ENCODE results near the gene SVEP1. TPM values are rescaled to one million over a fixed set of nuclear protein-coding genes. Genes with fewer than 3 reads are reported as not detected.

SVEP1 gene
- total and polyA plus RNA-seq, 2 experiments from 2014 or later: 5.3 to 14.6 TPM

DNA sequence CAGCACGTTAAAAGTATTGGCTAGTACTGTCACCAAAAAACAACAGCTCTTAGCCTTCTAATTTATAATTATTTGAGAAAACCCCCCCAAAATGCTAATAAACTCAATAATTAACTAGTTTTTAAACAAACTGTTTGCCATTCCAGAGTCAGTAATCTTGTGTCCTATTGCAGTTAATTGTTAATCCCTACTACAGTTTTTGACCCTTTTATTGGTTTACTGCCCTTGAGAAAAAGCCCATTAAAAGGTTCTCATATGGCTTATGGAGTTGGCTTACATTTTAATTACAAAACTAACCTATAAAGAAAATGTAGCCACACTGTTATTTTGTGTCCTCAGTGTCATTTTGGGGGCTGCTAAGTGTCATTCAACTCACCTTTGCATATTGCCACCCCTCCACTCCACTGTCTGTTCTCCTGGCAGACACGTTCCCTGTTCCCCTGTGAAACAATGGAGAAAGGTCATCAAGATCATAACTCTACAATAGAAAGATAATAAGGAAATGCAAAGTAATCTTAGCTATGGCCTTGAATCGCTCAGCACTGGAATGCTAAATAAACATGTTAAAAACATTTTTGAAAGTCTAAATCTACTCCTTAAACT, 190.3 kb downstream of the SVEP1 start:
- Histone ChIP-seq H3K27ac (no peak overlapping the region), H3K4me3 (no peak overlapping the region), H3K79me2 (no peaks in the 10 kb centered on the region), H4K20me1 (ENCODE audit: insufficient read depth, poor library complexity, severe bottlenecking) (no peaks in the 10 kb centered on the region), H3K4me1 (ENCODE audit: insufficient read depth) (peaks cover 3% of the 10 kb centered on the region), H3K9me2 (replicated peaks; ENCODE audit: insufficient read depth) (no peaks in the 10 kb centered on the region), H3K9me3 (ENCODE audit: low read depth) (no peaks in the 10 kb centered on the region), H3K36me3 (replicated peaks; ENCODE audit: insufficient read depth, low read depth) (no peaks in the 10 kb centered on the region), H3K27me3 (no peaks in the 10 kb centered on the region), H3K4me2 (peak overlapping the region; percentile 24), H2AFZ (no peak overlapping the region)
- no peak for DNase-seq (ENCODE audit: low spot score)
- WGBS (ENCODE audit: low lambda C conversion rate, missing lambda C conversion rate): 64% methylated on average over 3 of the region's 3 CpGs
- TF ChIP-seq EZH2 (IDR thresholded peaks at IDR 0.05; ENCODE audit: borderline replicate concordance) (no peak), EZH2phosphoT487 (IDR thresholded peaks at IDR 0.05; ENCODE audit: low read depth, severe bottlenecking, unreplicated experiment) (no peak)
- TF ChIP-seq, protein P1, sequence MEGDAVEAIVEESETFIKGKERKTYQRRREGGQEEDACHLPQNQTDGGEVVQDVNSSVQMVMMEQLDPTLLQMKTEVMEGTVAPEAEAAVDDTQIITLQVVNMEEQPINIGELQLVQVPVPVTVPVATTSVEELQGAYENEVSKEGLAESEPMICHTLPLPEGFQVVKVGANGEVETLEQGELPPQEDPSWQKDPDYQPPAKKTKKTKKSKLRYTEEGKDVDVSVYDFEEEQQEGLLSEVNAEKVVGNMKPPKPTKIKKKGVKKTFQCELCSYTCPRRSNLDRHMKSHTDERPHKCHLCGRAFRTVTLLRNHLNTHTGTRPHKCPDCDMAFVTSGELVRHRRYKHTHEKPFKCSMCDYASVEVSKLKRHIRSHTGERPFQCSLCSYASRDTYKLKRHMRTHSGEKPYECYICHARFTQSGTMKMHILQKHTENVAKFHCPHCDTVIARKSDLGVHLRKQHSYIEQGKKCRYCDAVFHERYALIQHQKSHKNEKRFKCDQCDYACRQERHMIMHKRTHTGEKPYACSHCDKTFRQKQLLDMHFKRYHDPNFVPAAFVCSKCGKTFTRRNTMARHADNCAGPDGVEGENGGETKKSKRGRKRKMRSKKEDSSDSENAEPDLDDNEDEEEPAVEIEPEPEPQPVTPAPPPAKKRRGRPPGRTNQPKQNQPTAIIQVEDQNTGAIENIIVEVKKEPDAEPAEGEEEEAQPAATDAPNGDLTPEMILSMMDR (IDR thresholded peaks at IDR 0.05; ENCODE audit: poor library complexity): no peak

GRCh38 chr9:110383491-110383890, 196.1 kb downstream of the SVEP1 start:
- H3K9me3 ChIP-seq (ENCODE audit: low read depth): no peaks in the 10 kb centered on the region
- H3K4me3 ChIP-seq: no peak overlapping the region
- no peak overlapping the region for H3K27ac ChIP-seq
- H3K36me3 ChIP-seq (replicated peaks; ENCODE audit: insufficient read depth, low read depth): no peaks in the 10 kb centered on the region
- WGBS (ENCODE audit: low lambda C conversion rate, missing lambda C conversion rate): 94% methylated on average over 6 of the region's 6 CpGs
- H3K4me1 ChIP-seq (ENCODE audit: insufficient read depth): no peaks in the 10 kb centered on the region
- TF ChIP-seq, protein P1 (IDR thresholded peaks at IDR 0.05; ENCODE audit: poor library complexity): no peak
- H3K4me2 ChIP-seq: no peak overlapping the region
- no peaks in the 10 kb centered on the region for H3K79me2 ChIP-seq
- H4K20me1 ChIP-seq (ENCODE audit: insufficient read depth, poor library complexity, severe bottlenecking): no peaks in the 10 kb centered on the region
- no peak for DNase-seq (ENCODE audit: low spot score)
- H3K9me2 ChIP-seq (replicated peaks; ENCODE audit: insufficient read depth): no peaks in the 10 kb centered on the region
- no peaks in the 10 kb centered on the region for H3K27me3 ChIP-seq
- no peak overlapping the region for H2AFZ ChIP-seq

GRCh38 chr9:110382731-110383130, 196.8 kb downstream of the SVEP1 start:
- Histone ChIP-seq H2AFZ (no peak overlapping the region), H3K27ac (no peak overlapping the region), H3K9me2 (replicated peaks; ENCODE audit: insufficient read depth) (no peaks in the 10 kb centered on the region), H3K79me2 (no peaks in the 10 kb centered on the region), H3K27me3 (no peaks in the 10 kb centered on the region), H4K20me1 (ENCODE audit: insufficient read depth, poor library complexity, severe bottlenecking) (no peaks in the 10 kb centered on the region), H3K9me3 (ENCODE audit: low read depth) (no peaks in the 10 kb centered on the region), H3K36me3 (replicated peaks; ENCODE audit: insufficient read depth, low read depth) (no peaks in the 10 kb centered on the region), H3K4me2 (no peak overlapping the region), H3K4me1 (ENCODE audit: insufficient read depth) (no peaks in the 10 kb centered on the region), H3K4me3 (no peak overlapping the region)
- DNase-seq (ENCODE audit: low spot score): no peak
- 83% methylated on average over 4 of the region's 4 CpGs for WGBS (ENCODE audit: low lambda C conversion rate, missing lambda C conversion rate)
- TF ChIP-seq, protein P1 (IDR thresholded peaks at IDR 0.05; ENCODE audit: poor library complexity): no peak
- TF ChIP-seq EZH2 (IDR thresholded peaks at IDR 0.05; ENCODE audit: borderline replicate concordance) (no peak), EZH2phosphoT487 (IDR thresholded peaks at IDR 0.05; ENCODE audit: low read depth, severe bottlenecking, unreplicated experiment) (no peak)

All from hepatocyte (in vitro differentiated cells).